ENCODE results near the gene CCM2L. TPM values are rescaled to one million over a fixed set of nuclear protein-coding genes. Genes with fewer than 3 reads are reported as not detected.

The CCM2L gene
- total and polyA plus RNA-seq, 2 of the 8 experiments (the other 6 are each of a cell fraction or from before 2014, with no cell fraction given): 5.5 to 15.8 TPM

GRCh38 chr20:32052090-32052777, 42.0 kb downstream of the CCM2L start, which contains the start of gene HCK (continued):
- TF ChIP-seq CHD7 (IDR thresholded peaks at IDR 0.05; ENCODE audit: insufficient replicate concordance, low read length) (no peak), SUZ12 (IDR thresholded peaks at IDR 0.05; ENCODE audit: low read length) (no peak; the same call in 1 of the 2 replicates), GABPA (IDR thresholded peaks at IDR 0.05; ENCODE audit: borderline replicate concordance, insufficient read depth, low read length) (no peak), NRF1 (IDR thresholded peaks at IDR 0.05; ENCODE audit: low read depth, low read length) (no peak), HDAC2 (IDR thresholded peaks at IDR 0.05; ENCODE audit: borderline replicate concordance in 1 of 2, low read depth in 2 of 2, low read length in 2 of 2) (0 out of 4 replicates have a peak, but pooled peaks of 1 of the 2 experiments have one; percentile 7), BACH1 (IDR thresholded peaks at IDR 0.05; ENCODE audit: low read length) (no peak), CEBPB (IDR thresholded peaks at IDR 0.05; ENCODE audit: low read depth, low read length) (no peak), HDAC6 (IDR thresholded peaks at IDR 0.05; ENCODE audit: low read depth, low read length) (no peak), POLR2A (IDR thresholded peaks at IDR 0.05; ENCODE audit: control extremely low read depth in 1 of 2, low read depth in 2 of 2, low read length in 2 of 2) (no peak)
